ENCODE results near the gene OR2T10.
"Not testable (repeated sequence)": the region's sequence is repeated elsewhere in the genome, so short reads cannot be mapped to it uniquely, and the experiment has no call there.

OR2T10 gene

DNA sequence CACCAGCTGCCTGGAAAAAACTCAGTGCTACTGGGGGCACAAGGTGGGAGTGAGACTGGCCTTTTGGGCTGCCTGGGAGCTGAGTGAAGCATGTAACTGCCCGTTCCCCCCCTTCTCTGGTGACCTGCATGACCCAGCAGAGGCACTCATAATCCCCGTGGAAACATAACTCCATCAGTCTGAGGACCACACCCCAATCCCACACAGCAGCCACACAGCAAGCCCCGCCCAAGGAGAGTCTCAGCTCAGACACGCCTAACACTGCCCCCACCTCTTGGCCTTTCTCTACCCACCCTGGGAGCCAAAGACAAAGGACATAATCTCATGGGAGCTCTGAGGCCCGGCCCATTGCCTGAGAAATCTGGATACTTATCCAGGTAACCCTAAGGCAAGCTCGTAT, 46.5 kb downstream of the OR2T10 start:
- not testable (repeated sequence) for DNase-seq (ENCODE audit: low read depth in 2 of 2); H3K4me3 ChIP-seq (replicated peaks in 1 of 2; ENCODE audit: low read depth in 2 of 2, low read length in 2 of 2)

GRCh38 chr1:248547383-248547782, 50.1 kb downstream of the OR2T10 start:
- not testable (repeated sequence) for DNase-seq (ENCODE audit: low read depth in 2 of 2)

More at GRCh38 chr1:248547383-248547782, 50.1 kb downstream of the OR2T10 start:
- H3K4me3 ChIP-seq (replicated peaks in 1 of 2; ENCODE audit: low read depth in 2 of 2, low read length in 2 of 2), result not testable (repeated sequence)
